ENCODE results near the gene TIGIT.

Gene TIGIT

DNA sequence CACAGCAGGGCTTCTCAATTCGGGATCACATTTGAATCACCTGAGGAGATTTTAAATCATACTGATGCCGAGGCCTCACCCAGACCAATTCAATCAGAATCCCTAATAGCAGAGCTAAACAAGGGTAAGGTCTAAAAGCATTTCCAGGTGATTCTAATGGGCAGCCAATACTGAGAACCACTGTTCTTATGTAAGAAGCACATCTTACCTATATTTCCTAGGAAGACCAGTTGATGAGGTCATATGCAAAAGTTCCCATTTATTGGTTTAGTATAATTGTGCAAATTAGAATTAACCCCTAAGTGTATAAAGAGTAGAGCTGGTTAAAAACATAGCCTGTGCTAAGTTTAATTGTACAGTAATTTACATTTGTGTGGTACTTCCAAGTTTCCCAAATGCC is 2.1 kb downstream of the TIGIT start:
- H3K27me3 Mint-ChIP-seq, result no peaks in the 10 kb centered on the region
- H3K36me3 Mint-ChIP-seq, result no peaks in the 10 kb centered on the region
- no peaks in the 10 kb centered on the region for H3K9me3 Mint-ChIP-seq
- no peak overlapping the region for H3K4me3 Mint-ChIP-seq
- no peak for DNase-seq (ENCODE audit: low spot score in 2 of 2)
- no peak overlapping the region for H3K27ac Mint-ChIP-seq
- no peak for ATAC-seq (ENCODE audit: low read depth)
- peaks cover 15% of the 10 kb centered on the region for H3K4me1 Mint-ChIP-seq

DNA sequence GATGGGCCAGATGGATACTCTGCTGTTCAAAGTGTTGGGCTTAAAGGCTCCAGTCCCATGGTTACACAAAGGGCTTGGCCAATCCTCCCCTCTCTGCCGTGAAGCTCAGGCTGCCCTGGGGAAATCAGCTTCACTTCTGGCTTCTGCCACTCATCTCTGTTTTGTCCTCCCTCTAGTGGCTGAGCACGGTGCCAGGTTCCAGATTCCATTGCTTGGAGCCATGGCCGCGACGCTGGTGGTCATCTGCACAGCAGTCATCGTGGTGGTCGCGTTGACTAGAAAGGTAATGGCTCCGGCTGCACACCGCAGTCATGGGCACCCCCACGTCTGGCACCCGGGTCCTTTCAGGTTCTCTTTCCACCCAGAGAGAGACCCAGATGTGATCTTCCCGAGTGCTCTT is 5.6 kb downstream of the TIGIT start:
- Mint-ChIP-seq H3K27ac (peak overlapping the region; percentile 14), H3K36me3 (no peaks in the 10 kb centered on the region), H3K27me3 (no peaks in the 10 kb centered on the region), H3K4me1 (peaks cover 15% of the 10 kb centered on the region), H3K4me3 (no peak overlapping the region), H3K9me3 (no peaks in the 10 kb centered on the region)
- ATAC-seq (ENCODE audit: low read depth), result peak; percentile 86
- DNase-seq (ENCODE audit: low spot score in 2 of 2), result no peak

DNA sequence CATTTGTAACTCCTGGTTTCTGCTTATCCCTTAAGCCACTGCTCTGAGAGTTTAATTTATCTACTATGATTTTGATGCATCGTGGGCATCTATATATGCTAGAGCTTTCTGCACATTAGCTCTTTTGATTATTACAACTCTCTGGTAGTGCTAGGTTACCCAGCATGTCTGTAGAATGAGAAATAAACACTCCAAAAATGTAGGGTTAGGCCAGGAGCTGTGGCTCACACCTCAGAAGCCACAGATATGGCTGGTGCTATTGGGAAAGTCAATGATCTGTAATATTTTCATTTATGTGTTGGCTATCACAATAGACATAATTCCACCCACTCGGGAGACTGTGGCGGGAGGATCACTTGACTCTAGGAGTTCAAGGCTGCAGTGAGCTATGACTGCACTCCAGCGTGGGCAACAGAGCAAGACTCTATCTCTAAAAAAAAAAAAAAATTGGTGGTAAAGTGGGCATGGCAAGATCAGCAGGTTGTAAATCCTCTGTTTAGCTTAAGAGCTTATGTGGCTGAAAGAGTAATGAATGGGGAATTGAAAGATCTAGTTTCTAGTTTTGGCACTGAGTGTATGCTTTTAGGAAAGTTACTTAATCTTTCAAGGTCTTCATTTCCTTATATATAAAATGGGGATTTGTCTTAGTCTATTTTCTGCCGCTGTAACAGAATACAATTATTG is 6.3 kb downstream of the TIGIT start:
- Mint-ChIP-seq H3K27ac (peak overlapping the region; percentile 43), H3K9me3 (no peaks in the 10 kb centered on the region), H3K4me3 (peak overlapping the region; percentile 11), H3K4me1 (peaks cover 15% of the 10 kb centered on the region), H3K27me3 (no peaks in the 10 kb centered on the region), H3K36me3 (no peaks in the 10 kb centered on the region)
- DNase-seq (ENCODE audit: low spot score in 2 of 2) (no peak), ATAC-seq (ENCODE audit: low read depth) (peak; percentile 66)

DNA sequence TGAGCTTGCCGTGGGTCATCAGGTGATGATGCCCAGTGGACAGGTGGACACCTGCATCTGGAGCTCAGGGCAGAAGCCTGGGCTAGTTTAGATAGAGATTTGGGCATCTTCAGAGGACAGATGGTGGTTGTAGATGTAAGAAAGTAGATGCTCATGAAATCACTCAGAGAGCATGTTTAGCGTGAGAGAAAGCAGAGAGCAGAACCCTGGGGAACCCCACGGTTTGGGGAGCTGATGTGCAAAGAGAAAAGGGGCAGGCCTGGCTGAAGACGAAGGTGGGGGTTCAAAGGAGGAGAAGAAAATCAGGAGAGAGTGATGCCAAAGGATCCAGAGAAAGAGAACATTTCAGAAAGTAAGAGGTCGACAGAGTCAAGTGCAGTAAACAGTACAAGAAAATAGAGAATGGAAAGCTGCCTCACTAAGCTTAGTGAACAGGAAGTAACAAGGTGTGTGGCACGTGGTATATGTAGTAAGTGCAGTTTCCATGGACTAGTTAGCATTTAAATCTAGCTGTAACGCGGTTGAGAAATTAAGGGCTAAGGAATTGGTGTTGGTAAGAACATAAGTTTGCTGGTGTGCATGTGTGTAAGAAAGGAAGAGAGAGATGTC is 13.5 kb downstream of the TIGIT start:
- DNase-seq (ENCODE audit: low spot score in 2 of 2) (no peak), ATAC-seq (ENCODE audit: low read depth) (peak; percentile 73)
- Mint-ChIP-seq H3K4me1 (peaks cover 41% of the 10 kb centered on the region), H3K36me3 (peaks cover 2% of the 10 kb centered on the region), H3K4me3 (peak overlapping the region; percentile 75), H3K27me3 (no peaks in the 10 kb centered on the region), H3K9me3 (no peaks in the 10 kb centered on the region), H3K27ac (peak overlapping the region; percentile 94)

DNA sequence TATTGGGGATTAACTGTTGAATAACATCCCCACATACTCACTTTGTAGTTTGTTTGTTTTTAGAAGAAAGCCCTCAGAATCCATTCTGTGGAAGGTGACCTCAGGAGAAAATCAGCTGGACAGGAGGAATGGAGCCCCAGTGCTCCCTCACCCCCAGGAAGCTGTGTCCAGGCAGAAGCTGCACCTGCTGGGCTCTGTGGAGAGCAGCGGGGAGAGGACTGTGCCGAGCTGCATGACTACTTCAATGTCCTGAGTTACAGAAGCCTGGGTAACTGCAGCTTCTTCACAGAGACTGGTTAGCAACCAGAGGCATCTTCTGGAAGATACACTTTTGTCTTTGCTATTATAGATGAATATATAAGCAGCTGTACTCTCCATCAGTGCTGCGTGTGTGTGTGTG is 14.0 kb downstream of the TIGIT start:
- DNase-seq (ENCODE audit: low spot score in 2 of 2), result no peak
- H3K4me3 Mint-ChIP-seq, result peak overlapping the region; percentile 75
- no peaks in the 10 kb centered on the region for H3K9me3 Mint-ChIP-seq
- H3K27ac Mint-ChIP-seq, result peak overlapping the region; percentile 94
- H3K36me3 Mint-ChIP-seq, result peaks cover 2% of the 10 kb centered on the region
- peaks cover 41% of the 10 kb centered on the region for H3K4me1 Mint-ChIP-seq
- H3K27me3 Mint-ChIP-seq, result no peaks in the 10 kb centered on the region
- peak; percentile 13 for ATAC-seq (ENCODE audit: low read depth)

DNA sequence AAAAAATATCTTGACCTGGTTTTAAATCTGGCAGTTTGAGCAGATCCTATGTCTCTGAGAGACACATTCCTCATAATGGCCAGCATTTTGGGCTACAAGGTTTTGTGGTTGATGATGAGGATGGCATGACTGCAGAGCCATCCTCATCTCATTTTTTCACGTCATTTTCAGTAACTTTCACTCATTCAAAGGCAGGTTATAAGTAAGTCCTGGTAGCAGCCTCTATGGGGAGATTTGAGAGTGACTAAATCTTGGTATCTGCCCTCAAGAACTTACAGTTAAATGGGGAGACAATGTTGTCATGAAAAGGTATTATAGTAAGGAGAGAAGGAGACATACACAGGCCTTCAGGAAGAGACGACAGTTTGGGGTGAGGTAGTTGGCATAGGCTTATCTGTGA is 14.5 kb downstream of the TIGIT start:
- Mint-ChIP-seq H3K27me3 (no peaks in the 10 kb centered on the region), H3K9me3 (no peaks in the 10 kb centered on the region), H3K4me3 (peak overlapping the region; percentile 75), H3K36me3 (peaks cover 2% of the 10 kb centered on the region), H3K4me1 (peaks cover 41% of the 10 kb centered on the region), H3K27ac (peak overlapping the region; percentile 94)
- no peak for DNase-seq (ENCODE audit: low spot score in 2 of 2)
- ATAC-seq (ENCODE audit: low read depth), result peak; percentile 12

DNA sequence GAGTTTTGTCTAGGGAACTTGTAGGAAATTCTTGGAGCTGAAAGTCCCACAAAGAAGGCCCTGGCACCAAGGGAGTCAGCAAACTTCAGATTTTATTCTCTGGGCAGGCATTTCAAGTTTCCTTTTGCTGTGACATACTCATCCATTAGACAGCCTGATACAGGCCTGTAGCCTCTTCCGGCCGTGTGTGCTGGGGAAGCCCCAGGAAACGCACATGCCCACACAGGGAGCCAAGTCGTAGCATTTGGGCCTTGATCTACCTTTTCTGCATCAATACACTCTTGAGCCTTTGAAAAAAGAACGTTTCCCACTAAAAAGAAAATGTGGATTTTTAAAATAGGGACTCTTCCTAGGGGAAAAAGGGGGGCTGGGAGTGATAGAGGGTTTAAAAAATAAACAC is 15.0 kb downstream of the TIGIT start:
- peak; percentile 29 to 44 for DNase-seq (ENCODE audit: low spot score in 2 of 2)

DNA sequence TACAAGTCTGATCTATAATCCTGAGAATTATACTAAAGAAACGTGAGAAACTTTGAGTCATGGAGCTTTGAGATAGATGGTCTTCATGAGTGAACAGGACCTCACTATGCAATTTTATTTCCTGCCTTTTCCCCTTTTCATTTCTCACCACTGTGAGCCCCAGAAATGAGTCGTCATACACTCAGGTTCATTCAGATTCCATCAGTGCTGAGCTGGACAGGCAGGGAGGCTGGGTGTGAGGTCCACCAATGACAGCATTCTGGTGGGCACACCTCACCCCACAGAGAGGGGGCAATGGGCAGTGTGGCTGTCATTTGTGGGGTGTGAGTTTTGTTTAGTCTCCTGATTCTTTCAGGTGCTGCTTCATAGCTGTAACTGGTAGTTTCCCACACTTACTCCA is 16.9 kb downstream of the TIGIT start:
- Mint-ChIP-seq H3K36me3 (peaks cover 10% of the 10 kb centered on the region), H3K4me1 (peaks cover 40% of the 10 kb centered on the region), H3K9me3 (no peaks in the 10 kb centered on the region), H3K4me3 (no peak overlapping the region), H3K27ac (peak overlapping the region; percentile 52), H3K27me3 (no peaks in the 10 kb centered on the region)
- DNase-seq (ENCODE audit: low spot score in 2 of 2) (no peak), ATAC-seq (ENCODE audit: low read depth) (no peak)

More for the DNA sequence above, 15.0 kb downstream of the TIGIT start:
- Mint-ChIP-seq H3K4me3 (peak overlapping the region; percentile 75), H3K9me3 (no peaks in the 10 kb centered on the region), H3K27me3 (no peaks in the 10 kb centered on the region), H3K36me3 (peaks cover 5% of the 10 kb centered on the region), H3K27ac (peak overlapping the region; percentile 94), H3K4me1 (peaks cover 44% of the 10 kb centered on the region)
- ATAC-seq (ENCODE audit: low read depth), result peak; percentile 88

DNA sequence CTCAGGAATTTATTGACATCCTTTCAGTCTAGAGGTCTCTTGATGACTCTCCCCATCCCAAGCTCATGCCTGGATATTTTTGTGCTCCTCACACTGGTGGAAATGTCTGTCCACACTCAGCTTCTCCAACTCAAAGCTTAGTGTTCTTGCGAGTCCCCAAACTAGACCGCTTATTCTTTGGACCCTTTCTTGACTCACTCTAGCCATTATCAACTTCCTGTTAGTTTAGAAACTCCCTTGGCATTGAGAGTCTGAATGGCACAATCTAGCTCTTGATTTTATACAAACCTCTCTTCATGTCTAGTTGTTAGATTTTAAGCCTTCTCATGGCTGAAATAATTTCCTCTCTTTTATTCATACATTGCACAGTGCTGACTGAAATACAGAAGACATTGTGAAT is 19.6 kb downstream of the TIGIT start:
- ATAC-seq (ENCODE audit: low read depth), result no peak
- peak overlapping the region; percentile 73 for H3K27ac Mint-ChIP-seq
- H3K4me3 Mint-ChIP-seq, result no peak overlapping the region
- H3K27me3 Mint-ChIP-seq, result no peaks in the 10 kb centered on the region
- H3K9me3 Mint-ChIP-seq, result no peaks in the 10 kb centered on the region
- H3K4me1 Mint-ChIP-seq, result peaks cover 27% of the 10 kb centered on the region
- DNase-seq (ENCODE audit: low spot score in 2 of 2), result no peak
- H3K36me3 Mint-ChIP-seq, result peaks cover 19% of the 10 kb centered on the region

DNA sequence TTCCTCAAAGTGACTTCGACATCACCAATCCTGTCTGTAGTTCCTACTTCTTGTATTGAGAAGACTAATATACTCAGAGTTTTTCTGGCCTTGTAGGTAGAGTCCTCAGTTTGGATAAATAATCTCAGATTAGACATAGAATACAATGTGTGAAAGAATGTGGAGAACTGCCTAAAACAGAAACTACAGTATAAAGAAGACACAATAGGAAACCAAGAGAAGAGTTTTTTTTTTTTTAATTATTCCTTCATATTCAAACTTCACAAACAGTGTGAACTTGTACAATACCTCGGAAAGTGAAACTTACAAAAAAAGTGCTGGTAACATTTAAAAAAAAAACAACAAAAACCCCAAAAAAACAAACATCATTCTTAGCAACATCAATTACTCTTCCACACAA is 20.5 kb downstream of the TIGIT start:
- no peak overlapping the region for H3K27ac Mint-ChIP-seq
- DNase-seq (ENCODE audit: low spot score in 2 of 2) (no peak), ATAC-seq (ENCODE audit: low read depth) (no peak)
- H3K4me1 Mint-ChIP-seq, result peaks cover 21% of the 10 kb centered on the region
- no peaks in the 10 kb centered on the region for H3K9me3 Mint-ChIP-seq
- H3K4me3 Mint-ChIP-seq, result no peak overlapping the region
- H3K36me3 Mint-ChIP-seq, result peaks cover 22% of the 10 kb centered on the region
- no peaks in the 10 kb centered on the region for H3K27me3 Mint-ChIP-seq

DNA sequence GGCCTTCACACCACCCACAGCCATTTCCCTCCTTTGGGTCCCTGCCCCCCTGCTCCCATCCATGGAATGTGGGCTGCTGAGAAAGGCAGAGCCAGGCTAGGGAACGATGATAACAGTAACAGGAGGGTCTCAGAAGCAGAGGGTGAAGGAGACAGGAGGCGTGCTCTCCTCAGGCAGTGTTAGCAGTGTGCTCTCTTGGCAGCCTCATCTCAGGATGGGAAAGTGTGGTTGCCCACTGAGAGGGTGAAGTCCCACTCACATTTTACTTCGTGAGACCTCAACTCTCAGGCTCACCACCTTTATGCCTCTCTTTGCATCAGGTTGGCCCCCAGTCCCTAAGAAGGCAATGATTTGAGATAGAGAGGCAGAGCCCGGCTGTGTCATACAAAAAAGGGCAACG is 24.5 kb downstream of the TIGIT start:
- no peak overlapping the region for H3K27ac Mint-ChIP-seq
- peaks cover 35% of the 10 kb centered on the region for H3K36me3 Mint-ChIP-seq
- H3K4me3 Mint-ChIP-seq, result no peak overlapping the region
- no peaks in the 10 kb centered on the region for H3K9me3 Mint-ChIP-seq
- peaks cover 14% of the 10 kb centered on the region for H3K4me1 Mint-ChIP-seq
- ATAC-seq (ENCODE audit: low read depth) (no peak), DNase-seq (ENCODE audit: low spot score in 2 of 2) (no peak)
- no peaks in the 10 kb centered on the region for H3K27me3 Mint-ChIP-seq

DNA sequence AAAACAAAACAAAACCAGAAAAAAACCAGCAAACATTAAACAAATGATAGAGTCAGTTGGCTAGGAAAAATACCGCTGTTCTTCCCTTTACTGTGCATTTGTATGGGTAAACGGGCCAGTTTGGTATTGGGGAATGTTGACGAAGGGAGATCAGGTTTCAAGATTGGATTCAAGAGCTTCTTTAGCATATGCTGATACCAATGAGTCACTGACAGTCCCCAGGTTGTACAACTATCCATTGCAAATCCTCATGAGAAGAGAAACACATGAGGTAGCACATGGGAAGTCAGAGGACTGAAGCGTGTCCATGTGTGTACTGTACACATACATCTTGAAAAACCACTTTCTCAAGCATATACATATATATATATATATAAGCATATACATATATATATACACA is 25.6 kb downstream of the TIGIT start:
- H3K4me3 Mint-ChIP-seq, result no peak overlapping the region
- H3K4me1 Mint-ChIP-seq, result peaks cover 12% of the 10 kb centered on the region
- DNase-seq (ENCODE audit: low spot score in 2 of 2), result no peak
- ATAC-seq (ENCODE audit: low read depth), result no peak
- H3K27me3 Mint-ChIP-seq, result no peaks in the 10 kb centered on the region
- H3K36me3 Mint-ChIP-seq, result peaks cover 31% of the 10 kb centered on the region
- H3K9me3 Mint-ChIP-seq, result no peaks in the 10 kb centered on the region
- no peak overlapping the region for H3K27ac Mint-ChIP-seq

DNA sequence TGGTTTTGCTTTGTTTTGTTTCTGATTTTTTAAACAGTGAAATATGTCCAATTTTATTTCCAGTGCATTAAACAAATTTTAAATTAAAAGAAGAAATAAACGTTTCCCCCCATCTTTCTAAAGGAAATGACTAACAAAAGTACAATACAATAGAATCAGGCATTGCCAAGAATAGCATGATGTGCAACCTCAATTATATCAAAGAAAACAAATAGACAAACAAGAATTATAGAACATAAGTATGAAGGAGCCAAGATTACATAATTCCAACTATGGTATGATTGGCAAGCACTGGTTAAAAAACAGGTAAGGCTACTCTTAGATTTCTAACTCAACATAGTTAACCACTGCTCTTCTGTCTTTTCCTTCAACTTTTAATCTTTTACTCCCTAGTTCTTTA is 26.4 kb downstream of the TIGIT start:
- ATAC-seq (ENCODE audit: low read depth) (no peak), DNase-seq (ENCODE audit: low spot score in 2 of 2) (no peak)
- H3K9me3 Mint-ChIP-seq, result no peaks in the 10 kb centered on the region
- H3K4me1 Mint-ChIP-seq, result peaks cover 15% of the 10 kb centered on the region
- H3K4me3 Mint-ChIP-seq, result no peak overlapping the region
- H3K27ac Mint-ChIP-seq, result no peak overlapping the region
- H3K36me3 Mint-ChIP-seq, result peaks cover 33% of the 10 kb centered on the region
- no peaks in the 10 kb centered on the region for H3K27me3 Mint-ChIP-seq

DNA sequence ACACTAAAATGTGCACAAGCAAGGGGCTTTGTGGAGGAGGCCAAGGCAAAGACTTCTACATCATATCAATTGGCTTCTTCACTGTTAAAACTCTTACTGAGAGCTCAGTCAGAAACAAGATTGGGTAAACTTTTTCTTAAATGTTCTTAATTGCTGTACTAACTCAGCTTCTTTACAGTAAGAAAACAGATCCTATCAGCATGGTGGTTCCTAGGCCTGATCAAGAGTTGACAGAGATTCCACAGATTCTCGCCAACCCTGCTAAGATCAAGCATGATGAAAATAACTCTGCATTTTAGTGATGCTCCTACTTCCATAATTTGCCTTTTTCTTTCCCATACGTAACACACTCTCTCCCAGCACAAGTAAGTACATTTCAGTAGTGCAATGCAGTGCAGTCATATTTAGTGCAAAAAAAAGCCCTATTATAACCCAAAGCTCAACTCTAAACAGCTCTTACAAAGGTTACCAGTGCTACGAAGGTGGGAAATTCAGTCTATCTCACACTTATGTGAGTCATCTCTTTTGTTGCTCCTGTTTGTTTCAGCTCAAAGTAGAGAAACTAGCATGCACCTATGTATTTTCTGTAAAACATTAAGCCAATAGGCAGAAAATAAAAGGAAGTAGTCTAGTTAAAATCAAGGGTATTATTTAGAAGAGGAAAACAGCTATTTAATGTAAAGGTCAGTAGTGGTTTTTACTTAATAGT is 29.9 kb downstream of the TIGIT start:
- Mint-ChIP-seq H3K4me3 (no peak overlapping the region), H3K36me3 (peaks cover 25% of the 10 kb centered on the region), H3K27ac (peak overlapping the region; percentile 10), H3K9me3 (no peaks in the 10 kb centered on the region), H3K27me3 (no peaks in the 10 kb centered on the region), H3K4me1 (peaks cover 22% of the 10 kb centered on the region)
- no peak for DNase-seq (ENCODE audit: low spot score in 2 of 2)
- ATAC-seq (ENCODE audit: low read depth), result no peak

All from memory B cell (primary cell).